Amniotic stem cell (primary cell): ENCODE data around the gene ZNF407.
A peak's percentile ranks its signal among the peaks of the same experiment; 100 is the strongest.

Experiments
- DNase-seq: peaks from one replicate; lab custom pipeline; 2025; lab: John Stamatoyannopoulos, UW

ZNF407 gene

DNA sequence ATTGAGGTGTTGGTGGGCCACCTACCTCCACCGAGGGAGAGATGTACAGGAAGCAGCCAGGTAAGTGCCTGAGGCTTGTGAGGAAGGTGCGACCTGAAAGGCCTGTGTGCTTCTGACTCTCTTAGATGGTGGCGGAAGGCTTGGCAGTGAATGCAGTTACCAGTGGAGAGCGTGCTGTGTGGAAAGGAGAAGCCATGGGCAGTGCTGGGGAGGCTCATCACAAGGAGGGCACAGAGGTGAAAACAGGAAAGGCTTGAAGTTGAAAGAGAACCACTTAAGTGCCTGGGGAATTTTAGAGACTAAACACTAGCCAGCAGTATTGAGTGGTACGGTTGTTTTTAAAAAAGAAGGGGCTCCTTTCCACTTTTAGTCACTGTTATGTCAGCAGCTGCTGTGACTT is 130.9 kb downstream of the ZNF407 start:
- DNase-seq = no peak

DNA sequence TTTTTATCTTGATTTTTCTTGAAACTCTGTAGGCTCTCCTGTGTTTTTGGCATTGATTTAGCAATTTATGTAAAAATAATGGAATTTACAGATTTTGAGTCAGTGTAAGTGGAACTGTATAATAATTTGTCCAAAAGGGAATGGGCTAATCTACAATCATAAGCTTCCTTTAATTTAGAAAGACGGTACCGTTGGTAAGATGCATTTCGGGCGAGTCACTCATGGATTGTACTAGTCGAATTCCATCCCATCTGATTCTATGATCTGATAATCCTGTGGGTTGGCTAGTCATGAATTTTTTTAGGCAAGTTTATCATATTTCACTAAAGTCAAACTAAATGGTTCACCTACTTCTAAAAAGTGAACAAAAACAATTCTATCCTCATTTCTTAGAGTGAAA is 133.4 kb downstream of the ZNF407 start:
- DNase-seq = peak; percentile 53

DNA sequence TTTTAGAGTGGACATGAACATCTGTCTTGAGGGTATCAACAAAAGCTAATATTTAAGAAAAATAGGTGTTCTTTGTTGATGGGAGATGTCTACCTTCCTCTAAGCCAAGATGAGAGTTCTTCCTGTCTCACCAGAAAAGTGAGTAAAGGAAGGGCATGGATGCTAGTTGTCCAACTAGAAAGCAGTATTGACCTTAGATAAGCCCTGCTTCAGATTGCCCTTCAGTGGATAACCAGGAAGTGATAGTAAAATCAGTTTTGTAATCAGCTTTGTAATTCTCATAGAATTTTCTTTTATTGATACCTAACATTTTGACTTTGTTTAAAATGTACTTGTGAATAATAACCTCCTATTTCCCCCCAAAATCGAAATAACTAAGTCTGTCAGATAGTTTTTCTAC is 134.7 kb downstream of the ZNF407 start:
- no peak for DNase-seq

DNA sequence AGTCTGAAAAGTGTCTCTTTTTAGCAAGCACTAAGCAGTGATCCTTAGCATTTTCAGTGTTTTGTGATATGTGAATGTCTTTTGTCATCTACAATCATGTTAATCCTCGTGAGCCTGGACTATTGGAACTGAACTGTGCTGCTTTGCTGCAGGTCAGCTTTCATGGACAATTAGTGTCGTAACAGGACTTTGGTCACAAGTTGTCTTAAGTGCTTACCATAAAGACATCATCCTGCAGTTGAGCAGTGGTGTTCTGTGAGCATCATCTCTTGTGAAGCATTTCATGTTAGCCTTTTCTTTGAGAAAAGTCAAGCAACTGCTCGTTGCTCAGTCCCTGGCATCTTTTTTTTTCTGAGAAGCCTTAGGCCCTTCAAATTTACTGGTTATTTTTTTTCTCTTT is 135.9 kb downstream of the ZNF407 start:
- no peak for DNase-seq

DNA sequence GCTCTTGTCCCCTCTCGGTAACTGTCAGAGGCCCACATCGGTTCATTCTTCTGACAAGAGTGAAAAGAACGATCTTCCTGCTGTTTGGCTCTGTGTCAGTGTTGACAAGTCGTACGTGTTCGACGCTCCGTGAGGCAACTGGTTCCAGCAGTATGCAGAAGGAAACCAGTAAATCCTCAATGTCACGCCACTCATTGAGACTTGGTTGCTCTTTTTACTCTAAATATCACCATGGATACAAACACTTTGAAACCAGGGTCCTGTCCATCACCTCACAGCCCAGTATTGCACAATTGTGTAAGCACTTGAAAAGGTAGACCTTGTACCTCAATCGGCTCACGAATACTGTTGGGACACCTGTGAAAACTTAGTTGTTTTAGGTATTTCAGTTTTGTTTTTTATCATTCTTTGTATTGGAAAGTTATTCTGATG is 136.4 kb downstream of the ZNF407 start:
- DNase-seq = no peak

DNA sequence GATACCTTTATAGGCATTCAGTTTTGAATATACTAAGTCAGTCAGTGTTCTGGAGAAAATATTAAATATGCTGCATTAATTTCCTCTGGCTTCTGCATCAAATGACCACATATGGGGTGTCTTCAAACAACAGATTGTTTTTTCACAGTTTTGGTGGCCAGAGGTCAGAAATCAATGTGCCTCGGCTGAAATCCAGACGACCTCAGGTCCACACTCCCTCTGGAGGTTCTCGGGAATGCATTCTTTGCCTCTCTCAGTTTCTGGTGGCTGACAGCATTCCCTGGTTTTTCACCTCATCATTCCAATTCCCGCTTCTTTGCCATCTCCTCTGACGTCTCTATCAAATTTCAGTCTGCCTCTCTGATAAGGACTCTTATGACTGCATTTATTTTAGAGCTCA is 142.3 kb downstream of the ZNF407 start:
- no peak for DNase-seq

DNA sequence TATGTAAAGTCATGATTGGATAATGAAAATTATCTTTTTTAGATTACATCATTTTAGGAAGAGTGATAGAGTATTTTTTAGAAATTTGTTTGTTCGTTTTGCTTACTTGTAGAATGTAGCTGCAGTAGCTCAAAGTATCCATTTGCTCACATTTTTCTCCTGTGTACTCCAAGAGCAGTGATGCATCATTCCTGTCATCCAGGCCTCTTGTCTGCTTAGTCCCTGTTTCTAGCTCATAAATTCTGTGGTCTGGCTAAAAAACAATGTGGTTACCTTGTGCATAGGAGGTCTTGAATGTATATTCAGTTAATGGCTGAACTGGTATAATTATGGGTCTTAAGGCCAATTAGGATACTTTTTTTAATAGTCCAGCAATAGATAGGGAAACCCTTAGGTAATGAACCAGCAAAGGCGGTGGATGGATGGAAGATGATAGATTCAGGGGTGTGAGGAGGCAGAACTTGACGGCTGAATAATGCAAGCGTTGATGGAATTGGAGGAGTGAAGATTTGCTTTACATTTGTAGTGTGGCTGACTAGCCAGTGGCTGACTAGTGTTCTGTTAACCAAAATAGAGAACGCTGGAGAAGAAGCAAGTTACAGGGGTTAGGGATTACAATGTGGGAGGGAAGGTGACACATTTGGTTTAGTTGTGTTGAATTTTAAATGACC is 145.0 kb downstream of the ZNF407 start:
- DNase-seq = no peak

DNA sequence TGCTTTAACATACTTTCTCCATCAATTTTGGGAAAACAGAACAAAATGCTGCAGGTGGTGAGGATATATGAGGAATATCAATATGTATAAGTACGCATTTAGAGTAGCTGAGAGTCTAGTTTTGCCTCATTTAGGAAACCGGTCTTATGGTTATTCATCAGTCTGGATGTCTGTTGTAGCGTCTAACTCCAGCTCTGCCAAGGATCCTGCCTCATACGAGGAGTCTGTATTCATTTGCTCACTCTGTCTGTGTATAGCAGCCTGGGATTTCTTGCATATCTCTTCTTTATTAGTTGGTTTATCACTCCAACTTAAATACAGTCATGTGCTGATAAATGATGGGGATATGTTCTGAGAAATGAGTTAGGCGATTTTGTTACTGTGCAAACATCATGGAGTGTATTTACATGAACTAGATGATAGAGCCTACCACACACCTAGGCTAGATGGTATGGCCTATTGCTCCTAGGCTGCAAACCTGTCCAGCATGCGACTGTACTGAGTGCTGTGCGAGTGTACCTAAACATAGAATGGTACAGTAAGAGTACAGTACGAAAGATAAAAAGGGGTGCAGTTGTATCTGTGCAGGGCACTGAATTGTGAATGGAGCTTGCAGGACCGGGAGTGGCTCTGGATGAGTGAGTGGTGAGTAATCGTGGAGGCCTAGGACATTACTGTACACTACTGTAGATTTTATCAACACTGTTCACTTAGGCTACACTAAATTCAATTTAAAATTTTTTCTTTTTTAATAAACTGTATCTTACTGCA is 148.1 kb downstream of the ZNF407 start:
- peak; percentile 50 for DNase-seq

DNA sequence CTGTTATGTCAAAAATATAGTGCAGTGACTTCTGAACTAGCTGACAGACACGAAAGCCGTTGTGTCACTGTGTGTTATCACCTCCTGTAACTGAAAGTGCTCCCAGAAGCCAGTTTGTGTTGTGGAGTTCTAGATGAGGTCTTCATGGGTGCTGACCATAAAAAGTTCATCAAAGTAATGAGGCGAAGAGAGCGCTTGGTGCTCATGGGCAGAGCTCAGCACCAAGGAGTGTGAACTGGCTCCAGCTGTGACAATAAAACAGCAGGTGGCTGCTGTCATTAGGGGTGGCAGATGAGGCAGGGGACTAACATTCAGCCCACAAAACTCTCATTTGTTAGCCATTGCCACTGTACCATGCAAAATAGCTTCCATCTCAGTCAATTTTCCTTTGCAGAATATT is 151.1 kb downstream of the ZNF407 start:
- DNase-seq = no peak

DNA sequence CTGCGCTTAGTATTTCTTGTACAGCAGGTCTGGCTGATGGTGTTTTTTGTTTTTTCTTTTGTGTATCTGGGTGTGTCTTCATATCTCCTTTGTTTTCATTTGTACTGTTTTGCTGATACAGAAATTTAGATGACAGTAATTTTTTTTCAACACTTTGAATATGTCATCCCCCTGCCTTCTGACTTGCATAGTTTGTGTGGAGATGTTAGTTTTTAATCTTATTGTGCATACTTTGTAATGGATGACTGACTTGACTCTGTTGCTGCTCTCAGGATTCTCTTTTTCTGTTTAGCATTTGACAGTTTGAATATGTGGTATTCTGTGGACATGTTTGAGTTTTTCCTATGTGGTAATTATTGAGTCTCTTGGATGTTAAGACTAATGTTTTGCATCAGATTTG is 161.3 kb downstream of the ZNF407 start:
- DNase-seq = no peak

DNA sequence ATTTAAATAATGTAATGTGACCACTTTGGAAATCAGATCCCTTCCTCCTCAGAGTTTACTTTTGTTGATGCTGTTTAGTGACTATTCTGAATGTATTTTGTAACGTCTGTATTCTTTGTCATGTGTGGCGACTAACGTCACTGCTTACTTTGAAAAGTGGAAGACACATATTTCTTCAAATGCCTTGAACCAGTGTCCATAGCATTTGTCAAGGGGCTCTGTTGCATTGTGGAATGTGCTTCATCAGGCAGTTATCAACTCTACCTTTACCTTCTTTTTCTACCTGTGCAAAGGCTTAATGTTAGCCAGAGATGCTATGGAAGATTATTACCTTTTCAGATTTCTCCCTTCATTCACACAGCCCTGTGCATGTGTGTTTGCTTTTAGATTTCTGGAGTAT is 162.4 kb downstream of the ZNF407 start:
- no peak for DNase-seq

DNA sequence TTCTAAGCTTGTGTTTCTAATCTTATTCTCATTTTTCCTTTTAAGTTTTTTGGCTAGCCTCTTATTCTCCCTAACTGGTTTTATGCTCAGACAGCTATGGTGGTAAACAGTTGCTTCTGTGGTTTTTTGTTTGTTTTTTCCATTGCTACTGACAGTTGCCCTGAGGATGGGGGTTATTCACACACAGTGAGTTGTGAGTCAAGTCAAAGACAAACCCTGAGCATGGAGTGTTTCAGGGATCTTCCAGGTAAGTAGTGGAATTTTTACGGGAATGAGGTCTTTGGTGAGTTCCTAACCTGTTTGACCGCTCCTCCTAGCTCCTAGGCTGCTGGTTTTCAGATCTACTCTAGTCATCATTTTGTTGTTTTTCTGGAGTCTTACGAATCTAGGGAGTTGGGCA is 162.8 kb downstream of the ZNF407 start:
- no peak for DNase-seq

DNA sequence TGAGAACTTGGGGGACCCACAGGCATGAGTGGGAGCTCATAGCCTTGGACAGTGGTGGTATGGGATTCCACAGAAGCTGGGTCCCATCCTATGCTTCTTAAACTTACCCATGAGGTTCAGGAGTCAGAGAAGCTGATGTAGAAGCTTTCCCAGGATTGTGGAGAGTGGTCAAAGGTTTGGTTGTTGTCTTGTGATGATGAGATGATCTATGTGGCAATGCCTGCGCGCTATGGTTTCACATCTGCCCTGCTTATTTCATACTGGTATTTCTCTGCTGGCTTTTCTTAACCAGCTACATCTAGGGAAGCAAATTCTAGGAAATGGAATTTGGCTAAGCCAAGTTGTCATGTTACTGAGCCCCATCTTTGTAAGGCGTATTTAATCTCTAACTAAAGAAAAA is 168.6 kb downstream of the ZNF407 start:
- DNase-seq = no peak

DNA sequence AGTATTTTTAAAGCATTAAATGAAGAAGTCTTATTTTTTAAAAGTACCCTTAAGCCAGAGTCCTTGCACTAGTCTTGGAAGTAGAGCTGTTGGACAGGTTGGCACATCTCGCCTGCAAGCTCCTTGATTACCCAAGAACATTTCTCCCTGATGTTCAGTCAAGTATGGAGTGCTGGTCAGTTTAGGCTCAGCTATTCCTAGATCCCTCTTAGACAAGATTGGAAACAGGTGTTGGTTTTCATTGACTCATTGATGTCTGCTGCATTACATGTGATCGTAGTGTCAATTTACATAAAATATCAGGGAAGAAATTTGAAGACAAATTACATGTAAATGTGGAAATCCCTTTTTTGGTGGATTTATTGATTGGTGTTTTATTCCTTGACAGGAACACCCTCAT is 170.4 kb downstream of the ZNF407 start:
- DNase-seq = no peak

DNA sequence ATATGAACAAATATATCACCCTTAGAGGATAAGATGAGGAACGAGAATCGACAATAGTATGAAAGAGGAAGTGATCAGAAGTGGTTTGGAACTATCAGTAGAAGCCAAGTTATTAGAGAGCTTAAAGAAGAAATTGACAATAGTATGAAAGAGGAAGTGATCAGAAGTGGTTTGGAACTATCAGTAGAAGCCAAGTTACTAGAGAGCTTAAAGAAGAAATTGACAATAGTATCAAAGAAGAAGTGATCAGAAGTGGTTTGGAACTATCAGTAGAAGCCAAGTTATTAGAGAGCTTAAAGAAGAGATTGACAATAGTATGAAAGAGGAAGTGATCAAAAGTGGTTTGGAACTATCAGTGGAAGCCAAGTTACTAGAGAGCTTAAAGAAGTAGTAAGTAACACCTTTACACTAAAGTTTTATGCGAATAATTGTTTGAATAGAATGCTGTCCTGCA is 175.5 kb downstream of the ZNF407 start:
- no peak for DNase-seq

DNA sequence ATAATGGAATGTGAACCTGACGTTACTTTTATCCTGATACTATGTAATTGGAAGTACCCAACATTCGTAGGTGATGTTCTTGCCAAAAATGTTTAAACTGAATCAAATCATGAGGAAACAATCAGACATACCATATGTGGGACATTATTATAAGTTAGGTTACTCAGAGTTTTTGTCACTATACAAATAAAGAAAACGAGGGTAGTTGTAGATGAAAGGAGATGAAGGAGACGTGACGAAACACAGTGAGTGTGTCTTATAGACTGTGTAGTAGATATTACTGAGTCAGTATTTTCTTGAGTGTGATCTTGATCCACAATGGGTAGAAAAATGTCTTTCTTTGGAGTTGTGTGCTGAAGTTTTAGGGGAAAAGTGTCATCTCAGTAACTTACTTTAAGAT is 176.8 kb downstream of the ZNF407 start:
- no peak for DNase-seq

DNA sequence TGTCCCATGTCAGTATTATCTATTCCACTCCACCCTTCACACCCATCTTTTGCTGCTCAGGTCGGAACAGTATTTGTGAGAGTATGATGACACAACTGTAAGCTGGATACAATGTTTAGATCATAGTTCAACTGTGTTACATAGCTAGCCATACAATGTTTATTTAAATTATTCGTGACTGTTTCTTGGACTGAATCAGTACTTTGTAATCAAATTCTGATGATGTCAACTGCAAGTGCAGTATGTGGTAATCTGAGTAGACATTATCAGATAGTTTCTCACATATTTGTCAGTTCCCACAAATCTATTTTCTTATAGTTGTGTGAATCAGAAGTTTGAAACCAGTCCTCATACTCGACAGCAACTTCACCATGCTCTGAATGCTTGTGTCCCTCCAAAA is 177.6 kb downstream of the ZNF407 start:
- DNase-seq = peak; percentile 19

DNA sequence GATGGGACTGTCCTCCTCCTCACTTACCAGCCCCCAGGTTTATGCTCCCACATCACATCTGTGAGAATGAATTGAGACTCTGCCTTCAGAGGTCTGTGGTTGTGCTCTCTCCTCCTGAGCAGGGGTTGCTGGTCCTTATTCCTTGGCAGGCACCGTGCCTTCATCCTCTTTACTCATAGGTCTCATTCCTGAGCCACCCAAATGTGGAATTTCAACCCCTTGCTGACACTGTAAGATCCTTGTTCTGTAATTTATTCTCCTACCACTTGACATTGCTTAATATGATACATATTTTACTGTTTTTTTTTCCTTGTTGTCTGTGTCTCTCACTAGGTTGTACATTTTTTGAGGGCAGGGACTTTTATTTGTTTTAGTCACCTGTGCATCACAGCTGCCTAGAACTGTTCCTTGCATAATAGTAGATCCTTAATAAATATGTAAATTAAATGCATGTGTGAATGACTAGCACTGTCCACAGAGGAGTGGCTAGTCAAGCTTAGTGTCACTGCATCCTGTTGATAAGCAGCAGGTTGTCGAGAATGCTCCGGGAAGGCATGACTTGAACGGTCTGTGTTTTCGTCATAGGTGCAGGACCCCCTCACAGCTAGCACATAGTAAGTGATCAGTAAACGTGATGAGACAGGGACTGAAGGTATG is 180.6 kb downstream of the ZNF407 start:
- DNase-seq = no peak

DNA sequence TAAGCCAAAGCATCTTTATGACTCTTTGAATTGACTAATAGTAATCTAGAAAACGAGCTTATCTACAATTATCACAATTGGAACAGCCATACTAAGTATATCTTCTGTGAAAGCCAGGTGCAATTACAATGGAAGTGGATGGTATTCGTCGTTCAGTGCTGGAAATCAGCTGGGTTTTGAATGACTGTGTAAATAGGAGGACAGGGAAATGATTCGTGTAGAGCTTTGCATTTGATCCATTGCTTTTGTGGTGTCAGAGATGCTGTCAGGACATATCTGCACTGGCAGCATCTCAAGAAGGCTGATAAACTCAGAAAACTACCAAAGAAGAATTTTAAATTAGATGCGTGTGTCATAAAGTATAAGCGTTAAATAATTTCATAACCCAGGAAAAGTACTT is 187.1 kb downstream of the ZNF407 start:
- DNase-seq = no peak

DNA sequence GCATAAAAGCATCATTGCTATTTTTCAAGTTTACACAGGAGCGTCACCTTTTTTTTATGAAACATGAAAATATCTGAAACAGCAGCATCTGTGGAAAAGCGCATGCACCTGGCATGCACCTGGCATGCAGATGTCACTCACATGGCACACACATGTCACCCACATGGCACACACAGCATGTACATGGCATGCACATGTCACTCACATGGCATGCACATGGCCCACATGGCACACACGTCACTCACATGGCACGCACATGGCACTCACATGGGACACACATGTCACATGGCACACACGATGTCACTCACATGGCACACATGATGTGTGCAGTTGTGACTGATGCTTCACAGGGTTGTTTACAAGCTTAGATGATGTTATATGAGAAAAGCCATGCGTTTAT is 188.0 kb downstream of the ZNF407 start:
- DNase-seq = no peak

DNA sequence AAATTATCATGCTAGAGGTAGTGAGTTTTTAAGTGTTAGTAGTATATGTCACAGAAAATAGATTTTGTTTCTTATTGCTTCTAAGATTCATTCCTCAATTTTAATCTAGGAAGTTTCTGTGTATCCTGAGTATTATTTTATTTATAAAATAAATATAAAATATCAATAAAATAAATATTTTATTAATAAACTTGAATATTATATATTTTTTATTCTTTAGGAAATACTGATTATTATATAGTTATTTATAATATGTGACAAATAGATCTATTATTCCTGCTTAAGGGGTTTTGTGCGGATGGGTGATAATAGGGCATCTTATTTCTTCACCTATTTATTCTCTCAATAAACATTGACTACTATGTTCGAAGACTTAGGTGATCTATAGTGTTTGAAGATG is 191.0 kb downstream of the ZNF407 start:
- no peak for DNase-seq

DNA sequence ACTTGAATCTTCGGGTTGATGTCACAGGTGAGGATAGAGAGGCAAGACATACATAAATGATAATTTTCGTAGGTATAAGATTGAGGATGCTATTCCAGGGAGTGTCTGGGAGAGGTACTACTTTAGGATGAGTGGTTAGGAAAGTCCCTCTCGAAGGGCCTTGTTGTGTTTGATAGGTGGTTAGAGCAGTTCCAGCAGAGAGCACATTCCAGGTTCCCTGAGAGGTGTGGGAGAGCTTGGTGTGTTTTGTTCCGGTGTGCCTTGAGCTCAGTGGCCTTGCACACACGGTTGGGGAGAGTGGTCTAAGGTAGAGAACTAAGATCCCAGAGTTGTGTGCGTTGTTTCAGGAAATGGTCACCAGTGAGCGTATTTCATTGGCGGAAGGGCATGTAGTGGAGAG is 191.4 kb downstream of the ZNF407 start:
- no peak for DNase-seq

DNA sequence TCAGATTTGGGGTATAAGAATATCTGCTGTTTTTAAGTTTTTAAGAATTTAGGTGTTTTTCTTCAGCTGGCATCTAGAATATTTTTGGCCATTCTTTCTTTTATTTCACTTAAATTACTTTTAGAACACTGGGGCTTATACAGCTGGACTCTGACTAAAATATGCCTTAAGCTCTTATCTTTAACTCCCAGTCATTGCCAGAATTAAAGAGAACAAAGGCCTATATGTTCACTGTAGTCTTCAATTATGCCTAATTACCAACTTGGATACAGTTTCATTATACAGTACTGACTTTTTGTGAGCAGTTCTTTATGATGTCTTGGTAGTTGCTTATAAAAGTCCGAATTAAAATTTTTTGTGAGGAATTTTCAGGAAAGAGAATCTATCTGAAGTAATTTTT is 192.8 kb downstream of the ZNF407 start:
- no peak for DNase-seq
